Activated CD4-positive, alpha-beta T cell treated with anti-CD3 and anti-CD28 coated beads for 36 hours (primary cell): ENCODE results near the gene GP9. TPM values are rescaled to one million over a fixed set of nuclear protein-coding genes. Genes with fewer than 3 reads are reported as not detected.
A peak's percentile ranks its signal among the peaks of the same experiment; 100 is the strongest.

Experiments
- ATAC-seq: fragments of 200-7000 bp; cut with Tn5 transposase; one replicate; pipeline ENCODE4 v1.10.0; 2021; ENCODE audit warnings: mild to moderate bottlenecking, moderate library complexity
- CTCF ChIA-PET: fragments of 350-600 bp; sonication (Branson Sonifier 250); formaldehyde crosslinking; loops from one replicate; lab custom pipeline; 2021; ENCODE audit warnings: antibody characterized with exemption; lab: Charles Lee
- POLR2A ChIA-PET: fragments of 350-600 bp; sonication (Branson Sonifier 250); formaldehyde crosslinking; loops from one replicate; lab custom pipeline; 2021; ENCODE audit warnings: antibody characterized with exemption, inconsistent platforms; lab: Charles Lee
- DNase-seq: peaks from one replicate; pipeline ENCODE4 v3.0.0-alpha.2; 2020
- H3K27ac Mint-ChIP-seq: one replicate; pipeline ENCODE4 v1.8.0; 2021; ENCODE audit warnings: mixed read lengths
- H3K27me3 Mint-ChIP-seq: one replicate; pipeline ENCODE4 v1.8.0; 2021; ENCODE audit warnings: mixed read lengths
- H3K36me3 Mint-ChIP-seq: one replicate; pipeline ENCODE4 v1.8.0; 2021; ENCODE audit warnings: low read depth, mixed read lengths
- H3K4me1 Mint-ChIP-seq: one replicate; pipeline ENCODE4 v1.8.0; 2021; ENCODE audit warnings: mixed read lengths
- H3K4me3 Mint-ChIP-seq: one replicate; pipeline ENCODE4 v1.8.0; 2021; ENCODE audit warnings: mild to moderate bottlenecking, moderate library complexity, mixed read lengths
- H3K9me3 Mint-ChIP-seq: one replicate; pipeline ENCODE4 v1.8.0; 2021; ENCODE audit warnings: low read depth, mixed read lengths
- intact Hi-C, 2 experiments: fragments of 100-400 bp; cut with DNase I in 1 of 2; cut with micrococcal nuclease in 1 of 2; formaldehyde crosslinking; loops; one replicate each; pipeline versions ENCODE4 v1.14.2 to v1.15.1; 2022 to 2024; cut with DNase I, micrococcal nuclease
- total RNA-seq, 2 experiments: library from RNA; stranded (reverse); gene quantifications; one replicate each; pipeline ENCODE4 v1.2.3, GENCODE V29; 2021

The GP9 gene
- total RNA-seq, 2 experiments from 2014 or later: not detected

- Mint-ChIP-seq H3K4me1 (peaks cover 10% of the 10 kb centered on the region), H3K27me3 (no peaks in the 10 kb centered on the region), H3K36me3 (no peaks in the 10 kb centered on the region), H3K4me3 (no peak overlapping the region), H3K9me3 (peaks cover 5% of the 10 kb centered on the region), H3K27ac (no peak overlapping the region)
- intact Hi-C loops: loop anchor here in 1 of 2 experiments (2.0 kb wide), 1 partner anchor 69 kb away; the partner anchor contains the start of gene RAB43
- no peak for DNase-seq
- ChIA-PET CTCF (interaction anchor here (0.7 to 6.1 kb wide), 16 partner anchors 10 to 250 kb away, joined by 3 to 97 read pairs (median 4); partner anchors contain the start of genes CFAP92 and COPG1), POLR2A (interaction anchor here (0.5 to 0.7 kb wide), 2 partner anchors 8 to 367 kb away, joined by 3 to 6 read pairs; no protein-coding TSS in a partner anchor)
- no peak for ATAC-seq
Measured at GRCh38 chr3:129051871-129052340, 8.7 kb upstream of the GP9 start.

- Mint-ChIP-seq H3K9me3 (peaks cover 5% of the 10 kb centered on the region), H3K27ac (no peak overlapping the region), H3K4me3 (no peak overlapping the region), H3K27me3 (no peaks in the 10 kb centered on the region), H3K36me3 (no peaks in the 10 kb centered on the region), H3K4me1 (peaks cover 10% of the 10 kb centered on the region)
- intact Hi-C loops: loop anchor here (1.0 to 2.0 kb wide), 9 partner anchors 15 to 197 kb away; partner anchors contain the start of genes ISY1 (in 2 of the 2), COPG1 (in 1 of the 2) and RAB43 (in 1 of the 2)
- ATAC-seq: no peak
- no peak for DNase-seq
- ChIA-PET CTCF (interaction anchor here (0.5 to 6.1 kb wide), 32 partner anchors 11 to 411 kb away, joined by 3 to 97 read pairs (median 6); partner anchors contain the start of genes CFAP92, COPG1, HMCES and RAB43), POLR2A (no interaction called here)
Measured at GRCh38 chr3:129052675-129053074, 7.9 kb upstream of the GP9 start.

GRCh38 chr3:129054605-129055104, 5.9 kb upstream of the GP9 start:
- DNase-seq: no peak
- H3K27ac Mint-ChIP-seq: peak overlapping the region; percentile 76
- H3K36me3 Mint-ChIP-seq: no peaks in the 10 kb centered on the region
- ATAC-seq: no peak
- no peak overlapping the region for H3K4me3 Mint-ChIP-seq
- CTCF ChIA-PET: interaction anchor here (0.7 to 6.1 kb wide), 11 partner anchors 9 to 191 kb away, joined by 3 to 97 read pairs (median 8); partner anchors contain the start of genes CFAP92 and COPG1
- H3K4me1 Mint-ChIP-seq: peaks cover 14% of the 10 kb centered on the region
- H3K27me3 Mint-ChIP-seq: no peaks in the 10 kb centered on the region
- POLR2A ChIA-PET: no interaction called here
- intact Hi-C loops: no loop called here
- H3K9me3 Mint-ChIP-seq: no peaks in the 10 kb centered on the region

GRCh38 chr3:129056451-129057173, 4.0 kb upstream of the GP9 start:
- H3K4me1 Mint-ChIP-seq: peaks cover 14% of the 10 kb centered on the region
- no peak for ATAC-seq
- CTCF ChIA-PET: interaction anchor here (1.6 kb wide), 1 partner anchor 106 kb away, joined by 3 read pairs; no protein-coding TSS in a partner anchor

GRCh38 chr3:129057249-129057648, 3.3 kb upstream of the GP9 start:
- Mint-ChIP-seq H3K36me3 (no peaks in the 10 kb centered on the region), H3K9me3 (no peaks in the 10 kb centered on the region), H3K27ac (no peak overlapping the region), H3K4me3 (no peak overlapping the region), H3K4me1 (peaks cover 14% of the 10 kb centered on the region), H3K27me3 (no peaks in the 10 kb centered on the region)
- CTCF ChIA-PET: no interaction called here
- ATAC-seq (no peak), DNase-seq (no peak)
- intact Hi-C loops: no loop called here
- POLR2A ChIA-PET: no interaction called here

More at GRCh38 chr3:129056451-129057173, 4.0 kb upstream of the GP9 start:
- Mint-ChIP-seq H3K36me3 (no peaks in the 10 kb centered on the region), H3K9me3 (no peaks in the 10 kb centered on the region), H3K27ac (peak overlapping the region; percentile 8), H3K4me3 (no peak overlapping the region), H3K27me3 (no peaks in the 10 kb centered on the region)
- no peak for DNase-seq
- POLR2A ChIA-PET: no interaction called here
- intact Hi-C loops: no loop called here

GRCh38 chr3:129058441-129059200, 2.0 kb upstream of the GP9 start:
- no peaks in the 10 kb centered on the region for H3K27me3 Mint-ChIP-seq
- ChIA-PET CTCF (no interaction called here), POLR2A (no interaction called here)
- H3K4me3 Mint-ChIP-seq: no peak overlapping the region
- H3K36me3 Mint-ChIP-seq: no peaks in the 10 kb centered on the region
- intact Hi-C loops: no loop called here
- H3K4me1 Mint-ChIP-seq: peaks cover 10% of the 10 kb centered on the region
- DNase-seq: peak; percentile 41
- ATAC-seq: peak; percentile 50
- H3K27ac Mint-ChIP-seq: no peak overlapping the region
- H3K9me3 Mint-ChIP-seq: no peaks in the 10 kb centered on the region

- Mint-ChIP-seq H3K9me3 (no peaks in the 10 kb centered on the region), H3K4me1 (peaks cover 5% of the 10 kb centered on the region), H3K36me3 (no peaks in the 10 kb centered on the region), H3K4me3 (no peak overlapping the region), H3K27ac (no peak overlapping the region), H3K27me3 (no peaks in the 10 kb centered on the region)
- CTCF ChIA-PET: interaction anchor here (1.5 kb wide), 1 partner anchor 10 kb away, joined by 3 read pairs; no protein-coding TSS in a partner anchor
- POLR2A ChIA-PET: no interaction called here
- DNase-seq (no peak), ATAC-seq (no peak)
- intact Hi-C loops: no loop called here
Measured at GRCh38 chr3:129059311-129059958, 1.1 kb upstream of the GP9 start.

- DNase-seq (no peak), ATAC-seq (no peak)
- ChIA-PET CTCF (interaction anchor here (1.5 to 2.5 kb wide), 2 partner anchors 8 to 184 kb away, joined by 3 to 8 read pairs; no protein-coding TSS in a partner anchor), POLR2A (no interaction called here)
- intact Hi-C loops: no loop called here
- peaks cover 5% of the 10 kb centered on the region for H3K4me1 Mint-ChIP-seq
- no peaks in the 10 kb centered on the region for H3K9me3 Mint-ChIP-seq
- H3K36me3 Mint-ChIP-seq: no peaks in the 10 kb centered on the region
- no peak overlapping the region for H3K27ac Mint-ChIP-seq
- no peaks in the 10 kb centered on the region for H3K27me3 Mint-ChIP-seq
- H3K4me3 Mint-ChIP-seq: no peak overlapping the region
Measured at GRCh38 chr3:129061023-129061887, 676 bp downstream of the GP9 start.

GRCh38 chr3:129061888-129062834, 1.6 kb downstream of the GP9 start:
- no peak for DNase-seq
- Mint-ChIP-seq H3K36me3 (no peaks in the 10 kb centered on the region), H3K4me1 (peaks cover 5% of the 10 kb centered on the region), H3K4me3 (no peak overlapping the region), H3K9me3 (no peaks in the 10 kb centered on the region), H3K27ac (no peak overlapping the region), H3K27me3 (no peaks in the 10 kb centered on the region)
- intact Hi-C loops: no loop called here
- ChIA-PET CTCF (interaction anchor here (2.5 kb wide), 1 partner anchor 183 kb away, joined by 8 read pairs; no protein-coding TSS in a partner anchor), POLR2A (no interaction called here)
- ATAC-seq: no peak
